Memory B cell (primary cell): ENCODE results near the gene STK33.
A peak's percentile ranks its signal among the peaks of the same experiment; 100 is the strongest.

Experiments
- ATAC-seq: fragments of 150-1000 bp; cut with Tn5 transposase; 2 replicates; pipeline ENCODE4 v1.10.0; 2021; ENCODE audit warnings: low read depth, mild to moderate bottlenecking, moderate library complexity
- DNase-seq, 2 donors: peaks; one replicate each; pipeline ENCODE4 v3.0.0; 2022; ENCODE audit warnings: low spot score in 2 of 2
- H3K27ac Mint-ChIP-seq: one replicate; pipeline ENCODE4 v1.8.0; 2022; ENCODE audit warnings: mild to moderate bottlenecking, moderate library complexity, mixed read lengths
- H3K27me3 Mint-ChIP-seq: one replicate; pipeline ENCODE4 v1.8.0; 2022; ENCODE audit warnings: mixed read lengths
- H3K36me3 Mint-ChIP-seq: one replicate; pipeline ENCODE4 v1.8.0; 2022; ENCODE audit warnings: mild to moderate bottlenecking, mixed read lengths
- H3K4me1 Mint-ChIP-seq: one replicate; pipeline ENCODE4 v1.8.0; 2022; ENCODE audit warnings: mixed read lengths
- H3K4me3 Mint-ChIP-seq: one replicate; pipeline ENCODE4 v1.8.0; 2022; ENCODE audit warnings: mild to moderate bottlenecking, moderate library complexity, mixed read lengths
- H3K9me3 Mint-ChIP-seq: one replicate; pipeline ENCODE4 v1.8.0; 2022; ENCODE audit warnings: mixed read lengths

STK33 gene

GRCh38 chr11:8614497-8614896 is 20.5 kb upstream of the STK33 start:
- peaks cover 23% of the 10 kb centered on the region for H3K36me3 Mint-ChIP-seq
- DNase-seq = no peak
- no peaks in the 10 kb centered on the region for H3K9me3 Mint-ChIP-seq
- H3K27me3 Mint-ChIP-seq = no peaks in the 10 kb centered on the region
- H3K4me3 Mint-ChIP-seq = no peak overlapping the region
- H3K27ac Mint-ChIP-seq = no peak overlapping the region
- ATAC-seq = no peak
- no peaks in the 10 kb centered on the region for H3K4me1 Mint-ChIP-seq

DNA sequence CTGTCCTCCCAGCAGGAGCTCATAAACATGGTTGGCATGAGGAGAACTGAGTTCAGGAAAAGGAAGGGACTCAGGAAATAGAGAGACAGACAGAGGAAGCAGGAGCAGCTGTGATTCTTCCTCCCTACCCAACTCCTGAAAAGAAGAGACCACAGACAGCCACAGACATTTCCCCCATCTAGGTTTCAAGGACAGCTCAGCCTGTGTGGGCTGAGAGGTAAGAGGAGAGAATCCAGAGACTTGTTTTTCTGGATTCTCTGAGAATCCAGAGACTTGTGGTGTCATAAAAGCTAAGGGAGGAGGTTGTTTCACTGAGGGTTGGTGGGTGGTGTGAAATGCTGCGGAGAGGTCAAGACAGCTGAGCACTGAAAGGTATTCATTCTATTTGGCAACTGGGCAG is 19.0 kb upstream of the STK33 start:
- no peaks in the 10 kb centered on the region for H3K4me1 Mint-ChIP-seq
- H3K36me3 Mint-ChIP-seq = peaks cover 20% of the 10 kb centered on the region
- ATAC-seq (no peak), DNase-seq (no peak)
- H3K27me3 Mint-ChIP-seq = no peaks in the 10 kb centered on the region
- H3K4me3 Mint-ChIP-seq = no peak overlapping the region
- no peaks in the 10 kb centered on the region for H3K9me3 Mint-ChIP-seq
- H3K27ac Mint-ChIP-seq = no peak overlapping the region

DNA sequence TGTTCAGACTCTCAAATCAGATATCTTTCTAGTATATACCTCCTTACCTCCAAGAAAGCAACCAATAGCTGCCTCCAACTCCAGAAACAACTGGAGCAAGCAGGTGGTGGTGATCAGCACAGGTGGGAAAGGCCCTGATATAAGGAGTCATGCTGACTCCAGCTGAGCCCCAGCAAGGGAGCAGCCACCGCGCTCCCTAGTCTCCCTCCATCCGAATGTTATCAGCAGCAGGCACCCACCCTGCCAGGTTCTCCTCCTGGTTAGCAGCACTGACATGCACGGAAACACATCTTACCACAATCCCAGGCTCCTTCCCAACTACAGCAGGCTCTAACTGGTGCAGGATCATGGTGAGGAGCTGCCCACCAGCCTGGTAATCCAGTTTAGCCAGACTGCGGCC is 18.5 kb upstream of the STK33 start:
- Mint-ChIP-seq H3K27me3 (no peaks in the 10 kb centered on the region), H3K4me3 (no peak overlapping the region), H3K9me3 (no peaks in the 10 kb centered on the region), H3K27ac (no peak overlapping the region), H3K4me1 (no peaks in the 10 kb centered on the region), H3K36me3 (peaks cover 19% of the 10 kb centered on the region)
- ATAC-seq (no peak), DNase-seq (no peak)

DNA sequence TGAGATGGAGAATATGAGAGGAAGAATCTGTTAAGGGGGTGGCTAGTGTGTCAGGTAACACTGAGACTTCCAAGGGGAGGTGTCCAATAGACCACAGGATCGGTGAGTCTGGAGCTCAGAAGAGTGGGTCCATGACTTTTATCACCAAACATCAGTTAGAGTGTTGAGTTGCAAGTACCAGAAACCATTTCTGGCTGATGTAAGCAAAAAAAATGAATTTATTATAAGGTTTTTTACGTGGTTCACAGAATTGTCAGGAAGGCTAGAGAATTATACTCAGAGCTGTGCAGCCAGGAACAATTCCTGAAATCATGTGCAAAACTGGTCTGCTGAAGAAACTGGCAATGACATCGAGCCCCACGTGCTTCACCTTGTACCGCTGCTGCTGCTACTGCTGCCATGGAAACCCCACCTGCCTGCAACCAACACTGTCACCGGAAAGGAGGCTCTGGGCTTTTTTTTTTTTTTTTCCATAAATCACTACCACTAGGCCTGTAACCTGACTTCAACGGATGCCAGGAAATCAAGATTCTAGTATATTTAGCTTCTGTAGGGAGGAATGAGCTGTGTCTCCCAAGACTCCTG is 16.6 kb upstream of the STK33 start:
- Mint-ChIP-seq H3K4me3 (no peak overlapping the region), H3K27me3 (peaks cover 2% of the 10 kb centered on the region), H3K36me3 (peaks cover 13% of the 10 kb centered on the region), H3K4me1 (no peaks in the 10 kb centered on the region), H3K27ac (no peak overlapping the region), H3K9me3 (no peaks in the 10 kb centered on the region)
- DNase-seq = no peak
- ATAC-seq = no peak

- H3K9me3 Mint-ChIP-seq = no peaks in the 10 kb centered on the region
- no peak for DNase-seq
- peaks cover 8% of the 10 kb centered on the region for H3K36me3 Mint-ChIP-seq
- no peak overlapping the region for H3K4me3 Mint-ChIP-seq
- H3K27me3 Mint-ChIP-seq = peaks cover 7% of the 10 kb centered on the region
- H3K4me1 Mint-ChIP-seq = peaks cover 3% of the 10 kb centered on the region
- ATAC-seq = no peak
- no peak overlapping the region for H3K27ac Mint-ChIP-seq
Observed at GRCh38 chr11:8608652-8609051, 14.6 kb upstream of the STK33 start.

GRCh38 chr11:8605971-8606563 is 12.0 kb upstream of the STK33 start:
- Mint-ChIP-seq H3K4me1 (peaks cover 3% of the 10 kb centered on the region), H3K4me3 (no peak overlapping the region), H3K27ac (no peak overlapping the region), H3K9me3 (no peaks in the 10 kb centered on the region), H3K27me3 (peaks cover 7% of the 10 kb centered on the region), H3K36me3 (peaks cover 2% of the 10 kb centered on the region)
- no peak for DNase-seq
- no peak for ATAC-seq

DNA sequence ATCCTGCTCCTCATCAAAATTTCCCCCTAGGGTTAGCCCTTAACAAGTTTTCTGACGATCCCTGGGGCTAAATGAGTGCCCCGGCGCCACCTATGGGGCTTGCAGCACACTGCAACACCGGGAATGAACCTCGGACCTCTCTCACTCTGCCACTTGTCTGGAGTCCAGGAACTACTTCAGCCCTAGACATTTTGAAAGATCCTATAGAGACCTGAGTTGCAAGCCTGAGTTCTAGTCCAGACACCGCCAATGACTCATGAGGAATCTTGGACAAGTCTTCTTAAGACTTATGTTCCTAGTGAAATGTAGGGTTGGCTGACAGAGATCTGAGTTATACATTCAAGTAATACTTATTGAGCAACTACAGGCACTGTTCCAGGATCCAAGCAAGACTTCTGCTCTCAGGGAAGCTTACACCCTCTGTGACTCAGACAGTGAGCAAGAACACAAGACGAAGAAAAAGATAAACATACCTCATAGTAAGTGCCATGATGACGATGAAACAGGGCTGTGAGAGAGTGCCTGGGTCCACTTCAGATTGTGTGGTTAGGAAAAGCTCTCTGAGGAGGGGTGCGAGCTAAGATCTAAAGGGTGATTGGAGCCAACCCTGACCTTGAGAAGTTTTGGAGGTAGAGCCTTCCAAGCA is 10.2 kb upstream of the STK33 start:
- DNase-seq (peak; percentile 24 to 30), ATAC-seq (peak; percentile 62)
- H3K27me3 Mint-ChIP-seq = peaks cover 7% of the 10 kb centered on the region
- no peak overlapping the region for H3K4me3 Mint-ChIP-seq
- H3K9me3 Mint-ChIP-seq = no peaks in the 10 kb centered on the region
- H3K4me1 Mint-ChIP-seq = peaks cover 3% of the 10 kb centered on the region
- no peaks in the 10 kb centered on the region for H3K36me3 Mint-ChIP-seq
- no peak overlapping the region for H3K27ac Mint-ChIP-seq

DNA sequence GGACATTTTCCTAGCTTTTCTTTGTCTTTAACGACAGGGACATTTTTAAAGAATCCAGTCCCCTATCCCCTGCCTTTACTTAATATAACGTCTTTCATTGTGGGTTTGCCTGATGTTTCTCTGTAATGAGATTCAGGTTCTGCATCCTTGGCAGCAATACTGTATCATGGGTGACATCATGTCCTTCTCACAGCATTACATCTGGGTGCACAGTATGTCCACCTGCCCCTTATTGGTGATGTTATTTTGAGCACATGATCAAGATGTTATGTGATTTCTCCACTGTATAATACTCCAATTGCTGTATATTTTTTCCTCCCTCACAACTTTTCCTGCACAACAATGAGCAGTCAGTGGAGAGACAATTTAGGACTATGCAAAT is 9.7 kb upstream of the STK33 start:
- no peaks in the 10 kb centered on the region for H3K36me3 Mint-ChIP-seq
- H3K27ac Mint-ChIP-seq = no peak overlapping the region
- no peak for ATAC-seq
- peaks cover 7% of the 10 kb centered on the region for H3K27me3 Mint-ChIP-seq
- no peaks in the 10 kb centered on the region for H3K9me3 Mint-ChIP-seq
- H3K4me1 Mint-ChIP-seq = peaks cover 3% of the 10 kb centered on the region
- H3K4me3 Mint-ChIP-seq = no peak overlapping the region
- no peak for DNase-seq

- Mint-ChIP-seq H3K27me3 (peaks cover 7% of the 10 kb centered on the region), H3K27ac (no peak overlapping the region), H3K36me3 (no peaks in the 10 kb centered on the region), H3K4me1 (peaks cover 3% of the 10 kb centered on the region), H3K9me3 (no peaks in the 10 kb centered on the region), H3K4me3 (no peak overlapping the region)
- no peak for ATAC-seq
- no peak for DNase-seq
Observed at GRCh38 chr11:8601376-8602133, 7.5 kb upstream of the STK33 start.

DNA sequence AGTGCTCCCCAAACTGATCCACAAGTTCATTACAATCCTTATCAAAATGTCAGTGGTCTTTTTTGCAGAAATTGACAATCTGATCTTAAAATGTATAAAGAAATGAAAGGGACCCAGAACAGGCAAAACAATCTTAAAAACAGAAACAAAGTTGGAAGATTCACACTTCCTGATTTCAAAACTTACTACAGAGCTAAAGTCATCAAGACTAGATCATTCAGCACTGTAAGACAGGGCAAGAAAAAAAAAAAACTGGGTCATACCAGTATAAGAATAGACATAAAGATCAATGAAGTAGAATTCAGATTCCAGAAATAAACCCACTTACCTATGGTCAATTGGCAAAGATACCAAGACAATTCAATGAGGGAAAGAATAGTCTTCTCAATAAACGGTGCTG is 4.5 kb upstream of the STK33 start:
- Mint-ChIP-seq H3K9me3 (no peaks in the 10 kb centered on the region), H3K4me3 (no peak overlapping the region), H3K27me3 (no peaks in the 10 kb centered on the region), H3K36me3 (no peaks in the 10 kb centered on the region), H3K27ac (no peak overlapping the region), H3K4me1 (peaks cover 3% of the 10 kb centered on the region)
- ATAC-seq = no peak
- no peak for DNase-seq

GRCh38 chr11:8597182-8597581 is 3.2 kb upstream of the STK33 start:
- no peaks in the 10 kb centered on the region for H3K27me3 Mint-ChIP-seq
- no peak overlapping the region for H3K4me3 Mint-ChIP-seq
- no peaks in the 10 kb centered on the region for H3K9me3 Mint-ChIP-seq
- ATAC-seq = no peak
- H3K4me1 Mint-ChIP-seq = peaks cover 13% of the 10 kb centered on the region
- H3K27ac Mint-ChIP-seq = no peak overlapping the region
- H3K36me3 Mint-ChIP-seq = no peaks in the 10 kb centered on the region
- DNase-seq = no peak

GRCh38 chr11:8596504-8597046 is 2.5 kb upstream of the STK33 start:
- Mint-ChIP-seq H3K27ac (no peak overlapping the region), H3K9me3 (no peaks in the 10 kb centered on the region), H3K27me3 (no peaks in the 10 kb centered on the region), H3K4me1 (peaks cover 13% of the 10 kb centered on the region), H3K4me3 (no peak overlapping the region), H3K36me3 (no peaks in the 10 kb centered on the region)
- DNase-seq = no peak
- ATAC-seq = no peak

GRCh38 chr11:8593455-8593854 is 573 bp downstream of the STK33 start:
- Mint-ChIP-seq H3K9me3 (no peaks in the 10 kb centered on the region), H3K4me1 (peaks cover 13% of the 10 kb centered on the region), H3K27ac (peak overlapping the region; percentile 56), H3K4me3 (peak overlapping the region; percentile 87), H3K27me3 (no peaks in the 10 kb centered on the region), H3K36me3 (no peaks in the 10 kb centered on the region)
- DNase-seq (no peak), ATAC-seq (peak; percentile 23)

- Mint-ChIP-seq H3K4me3 (no peak overlapping the region), H3K4me1 (peaks cover 4% of the 10 kb centered on the region), H3K9me3 (no peaks in the 10 kb centered on the region), H3K27ac (no peak overlapping the region), H3K27me3 (no peaks in the 10 kb centered on the region), H3K36me3 (peaks cover 3% of the 10 kb centered on the region)
- ATAC-seq (no peak), DNase-seq (no peak)
Observed at GRCh38 chr11:8587915-8588314, 6.1 kb downstream of the STK33 start.
